NCI-H187 (cell line): ENCODE data around the gene CHRD.
"Not testable (repeated sequence)": the region's sequence is repeated elsewhere in the genome, so short reads cannot be mapped to it uniquely, and the experiment has no call there.

ENCODE experiments used
- DNase-seq, 2 experiments: peaks; one replicate each; lab custom pipeline; 2025; lab: John Stamatoyannopoulos, UW

Gene CHRD

DNA sequence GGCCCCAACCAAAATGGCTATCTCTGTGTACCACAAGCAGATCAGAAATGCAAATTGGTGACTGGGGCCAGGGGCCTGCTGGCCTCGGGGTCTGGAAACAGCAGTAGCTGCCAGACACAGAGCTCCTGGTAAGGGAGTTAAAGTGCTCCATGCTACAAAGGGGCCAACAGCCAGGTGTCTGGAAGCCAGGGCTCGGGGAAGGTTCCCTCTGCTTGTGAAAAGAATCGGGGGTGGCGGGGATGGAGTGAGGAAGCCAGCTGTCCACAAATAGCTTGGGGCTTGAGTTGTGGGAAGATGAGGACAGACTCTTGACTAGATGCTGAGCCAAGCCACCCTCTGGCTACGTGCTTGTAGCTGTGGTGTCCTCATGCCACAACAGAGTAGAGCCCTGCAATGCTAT lies 39.3 kb downstream of the CHRD start:
- no peak for DNase-seq

DNA sequence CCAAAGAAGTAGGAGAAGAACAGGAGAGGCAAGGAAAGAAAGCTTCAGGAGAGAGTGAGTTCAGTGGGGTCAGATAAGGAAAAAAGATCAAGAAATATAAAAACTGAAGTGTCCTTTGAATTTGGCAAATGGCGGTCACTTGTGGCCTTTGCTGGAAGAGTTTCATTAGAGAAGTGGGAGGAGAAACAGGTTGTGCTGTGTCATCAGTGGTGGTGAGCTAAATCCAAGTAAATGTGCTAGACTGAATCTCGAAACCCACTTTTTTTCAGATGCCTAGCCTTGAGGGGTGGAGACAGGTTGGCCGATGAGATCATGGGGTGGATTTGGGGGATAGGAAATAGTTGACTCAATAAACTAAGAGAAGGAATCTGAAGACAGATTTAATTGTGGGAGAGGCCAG lies 43.7 kb downstream of the CHRD start:
- no peak for DNase-seq

DNA sequence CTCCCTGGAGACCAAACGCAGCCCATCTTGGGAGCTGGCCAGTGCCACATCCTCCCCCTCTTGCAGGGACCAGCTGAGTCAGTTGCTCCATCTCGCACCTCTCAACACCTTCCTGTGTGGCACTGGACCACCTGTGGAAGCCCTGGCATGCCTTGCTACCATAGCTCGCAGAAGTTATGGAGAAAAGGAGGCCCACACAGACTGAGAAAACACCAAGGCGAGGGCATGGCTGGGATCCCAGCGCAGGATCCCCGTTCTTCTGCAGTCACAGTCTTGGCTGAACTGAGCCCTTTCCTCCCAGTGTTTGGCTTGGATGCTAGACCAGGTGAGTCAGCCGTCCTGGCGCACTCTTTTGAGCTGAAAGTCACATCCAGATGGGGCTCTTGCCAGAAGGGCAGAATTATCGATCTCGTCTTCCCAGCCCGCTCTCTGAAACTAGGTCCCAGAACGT lies 46.9 kb downstream of the CHRD start:
- DNase-seq, result no peak

DNA sequence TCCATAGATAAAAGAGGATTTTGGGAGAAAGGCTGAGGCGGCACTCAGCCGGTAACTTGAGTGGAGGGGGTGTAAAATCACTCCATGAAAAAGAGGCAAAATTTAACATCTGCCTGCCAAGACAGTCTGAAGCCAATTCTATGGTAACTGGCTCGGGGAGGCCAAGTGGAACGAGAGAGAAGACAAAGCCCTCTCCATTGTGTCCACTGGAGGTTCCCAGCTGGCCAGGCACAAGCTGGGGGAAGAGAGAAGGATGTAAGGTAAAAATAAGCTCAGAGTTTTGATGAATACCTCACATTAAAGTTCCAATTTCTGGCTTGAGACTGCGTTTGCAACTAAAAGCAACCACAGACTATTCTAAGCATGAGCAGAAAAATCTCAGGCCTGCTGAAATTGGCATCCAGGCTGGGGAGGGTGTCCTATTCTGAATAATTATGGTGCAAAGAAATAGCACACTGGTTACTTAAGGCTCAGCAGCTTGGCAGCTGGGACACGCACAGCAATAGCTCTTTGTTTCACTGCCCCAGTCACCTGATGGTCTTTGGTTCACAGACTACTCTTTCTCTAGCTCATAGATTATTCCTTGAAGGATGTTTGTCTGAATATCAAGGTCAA lies 48.8 kb downstream of the CHRD start:
- DNase-seq, result no peak

DNA sequence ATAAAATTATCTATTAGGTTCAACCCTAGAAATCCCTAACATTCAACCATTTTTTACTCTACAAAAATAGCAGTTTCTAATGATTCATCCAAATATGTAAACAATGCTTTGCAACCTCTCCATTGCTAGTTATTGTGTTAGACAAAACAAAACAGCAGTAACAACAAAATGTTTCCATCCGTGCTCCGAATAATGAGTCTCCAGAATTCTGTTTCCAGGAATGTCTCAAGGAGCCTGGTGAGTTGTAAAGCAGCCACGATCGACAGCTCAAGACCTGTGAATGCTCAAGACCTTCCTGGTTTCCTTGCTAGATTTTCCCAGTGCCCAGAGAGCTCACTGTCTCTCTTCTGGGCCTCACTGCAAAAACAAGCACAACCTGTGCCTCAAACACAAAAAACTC lies 49.9 kb downstream of the CHRD start:
- DNase-seq, result no peak

DNA sequence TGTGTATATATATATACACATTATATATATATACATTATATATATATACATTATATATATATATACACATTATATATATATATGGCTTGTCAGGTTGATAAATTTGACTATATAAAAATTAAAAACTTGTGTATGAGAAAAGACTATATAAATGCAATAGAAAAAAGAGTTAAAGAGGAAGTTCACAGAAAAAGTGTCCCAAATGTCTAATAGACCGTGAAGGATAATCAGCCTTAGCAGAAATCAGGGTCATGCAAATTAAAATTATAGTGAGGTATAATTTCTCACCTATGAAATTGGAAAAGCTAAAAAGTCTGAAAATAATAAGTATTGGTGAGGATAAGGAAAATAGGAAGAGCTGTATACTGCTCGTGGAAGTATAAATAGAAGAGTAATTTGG lies 51.1 kb downstream of the CHRD start:
- DNase-seq, result no peak

DNA sequence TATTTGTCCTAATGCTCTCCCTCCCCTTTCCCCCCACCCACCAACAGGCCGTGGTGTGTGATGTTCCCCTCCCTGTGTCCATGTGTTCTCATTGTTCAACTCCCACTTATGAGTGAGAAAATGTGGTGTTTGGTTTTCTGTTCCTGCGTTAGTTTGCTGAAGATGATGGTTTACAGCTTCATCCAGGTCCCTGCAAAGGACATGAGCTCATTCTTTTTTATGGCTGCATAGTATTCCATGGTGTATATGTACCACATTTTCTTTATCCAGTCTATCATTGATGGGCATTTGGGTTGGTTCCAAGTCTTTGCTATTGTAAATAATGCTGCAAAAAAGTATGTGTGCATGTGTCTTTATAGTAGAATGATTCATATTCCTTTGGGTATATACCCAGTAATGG lies 53.3 kb downstream of the CHRD start:
- DNase-seq, result not testable (repeated sequence)

DNA sequence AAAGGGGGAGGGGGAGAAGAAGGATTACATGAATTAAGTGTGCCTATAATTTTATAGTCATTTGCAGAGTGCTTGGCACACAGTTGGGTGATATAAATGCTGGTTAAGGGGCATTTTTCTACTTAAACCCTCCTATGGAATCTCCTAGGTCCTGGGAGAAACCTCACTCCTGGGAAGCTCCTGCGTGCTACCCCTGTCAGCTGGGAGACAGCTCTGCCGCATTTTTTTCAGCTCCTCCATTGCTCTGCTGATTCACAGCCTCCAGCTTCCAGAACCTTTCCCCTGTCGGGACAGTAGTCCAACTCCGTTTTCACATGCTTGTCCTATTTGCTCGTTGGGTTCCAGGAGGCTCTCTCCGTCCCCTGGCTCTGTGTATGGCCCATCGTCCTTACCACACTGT lies 59.2 kb downstream of the CHRD start:
- no peak for DNase-seq
